Measurements from ENCODE around the gene TINAGL1.

TINAGL1 gene

DNA sequence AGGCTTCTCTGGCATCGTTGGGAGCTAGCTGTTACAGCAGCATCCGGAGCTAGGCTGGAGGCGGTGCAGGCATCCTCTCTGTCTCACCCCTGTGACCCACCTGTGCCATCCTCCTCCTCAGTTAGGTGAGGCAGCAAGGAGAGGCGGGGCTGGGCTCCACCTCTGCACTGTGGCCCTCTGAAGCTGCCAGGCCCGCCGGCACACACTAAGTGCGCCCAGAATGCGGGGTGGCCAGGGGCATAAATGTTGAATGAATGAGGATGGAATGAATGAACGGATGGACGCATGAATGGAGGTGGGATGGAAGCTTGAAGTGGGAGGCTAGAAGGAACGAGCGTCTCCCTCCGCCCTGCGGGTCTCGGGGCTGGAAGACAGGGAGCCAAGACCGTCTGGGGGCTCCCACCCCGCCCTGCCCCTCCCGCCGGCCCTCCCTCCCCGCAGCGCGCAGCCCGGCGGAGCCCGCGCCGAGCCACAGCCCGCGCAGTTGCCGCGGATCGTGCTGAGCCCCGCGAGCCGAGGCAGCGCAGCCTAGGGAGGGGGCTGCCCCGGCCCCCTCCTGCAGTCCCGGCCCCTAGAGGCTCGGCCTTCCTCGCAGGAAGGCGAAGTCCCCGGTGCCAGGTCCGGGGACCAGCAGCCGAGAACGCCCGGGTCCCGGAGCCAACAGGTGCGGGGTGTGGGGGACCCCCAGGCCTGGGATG lies 41.1 kb downstream of the TINAGL1 start, which contains the start of gene HCRTR1:
TSS of gene HCRTR1 (plus strand) at position 472 of the 698 bp plus-strand sequence. CDS start 1,504 bp downstream, outside the sequence.
- no CpG with 5 or more reads among the region's 48 CpGs for WGBS (ENCODE audit: extremely low coverage, insufficient coverage, low lambda C conversion rate)
- DNase-seq, result no peak
- Histone ChIP-seq H2BK15ac (replicated peaks; ENCODE audit: low read depth) (no peak within 1 kb of the TSS), H3K4me3 (ENCODE audit: low read length) (peak within 1 kb of the TSS; percentile 54), H3K4me1 (ENCODE audit: control insufficient read depth, low read depth, low read length) (no peaks in the 10 kb centered on the region), H2BK120ac (ENCODE audit: low read depth, low read length) (no peak within 1 kb of the TSS), H2AK5ac (ENCODE audit: low read length) (no peak within 1 kb of the TSS), H3K4ac (ENCODE audit: low read depth, low read length) (no peak within 1 kb of the TSS), H3K4me2 (ENCODE audit: low read length) (peak within 1 kb of the TSS; percentile 89), H3K36me3 (ENCODE audit: control insufficient read depth, insufficient read depth, low read length) (no peaks in the 10 kb centered on the region), H4K8ac (ENCODE audit: low read depth, low read length) (no peak within 1 kb of the TSS), H3K79me2 (ENCODE audit: control insufficient read depth, insufficient read depth, low read length) (no peaks in the 10 kb centered on the region), H3K27ac (ENCODE audit: low read depth, low read length) (no peak within 1 kb of the TSS), H4K5ac (ENCODE audit: low read length) (no peak within 1 kb of the TSS), H3K27me3 (ENCODE audit: insufficient read depth, low read length, poor library complexity) (peaks cover 5% of the 10 kb centered on the region), H3K18ac (ENCODE audit: low read length) (no peak within 1 kb of the TSS), H3K56ac (ENCODE audit: low read length) (peak within 1 kb of the TSS; percentile 84), H2BK5ac (ENCODE audit: low read length) (no peak within 1 kb of the TSS), H3K9ac (ENCODE audit: low read length) (peak within 1 kb of the TSS; percentile 59), H3K23ac (ENCODE audit: low read length) (peak within 1 kb of the TSS; percentile 51), H3K79me1 (ENCODE audit: low read length) (no peaks in the 10 kb centered on the region)

DNA sequence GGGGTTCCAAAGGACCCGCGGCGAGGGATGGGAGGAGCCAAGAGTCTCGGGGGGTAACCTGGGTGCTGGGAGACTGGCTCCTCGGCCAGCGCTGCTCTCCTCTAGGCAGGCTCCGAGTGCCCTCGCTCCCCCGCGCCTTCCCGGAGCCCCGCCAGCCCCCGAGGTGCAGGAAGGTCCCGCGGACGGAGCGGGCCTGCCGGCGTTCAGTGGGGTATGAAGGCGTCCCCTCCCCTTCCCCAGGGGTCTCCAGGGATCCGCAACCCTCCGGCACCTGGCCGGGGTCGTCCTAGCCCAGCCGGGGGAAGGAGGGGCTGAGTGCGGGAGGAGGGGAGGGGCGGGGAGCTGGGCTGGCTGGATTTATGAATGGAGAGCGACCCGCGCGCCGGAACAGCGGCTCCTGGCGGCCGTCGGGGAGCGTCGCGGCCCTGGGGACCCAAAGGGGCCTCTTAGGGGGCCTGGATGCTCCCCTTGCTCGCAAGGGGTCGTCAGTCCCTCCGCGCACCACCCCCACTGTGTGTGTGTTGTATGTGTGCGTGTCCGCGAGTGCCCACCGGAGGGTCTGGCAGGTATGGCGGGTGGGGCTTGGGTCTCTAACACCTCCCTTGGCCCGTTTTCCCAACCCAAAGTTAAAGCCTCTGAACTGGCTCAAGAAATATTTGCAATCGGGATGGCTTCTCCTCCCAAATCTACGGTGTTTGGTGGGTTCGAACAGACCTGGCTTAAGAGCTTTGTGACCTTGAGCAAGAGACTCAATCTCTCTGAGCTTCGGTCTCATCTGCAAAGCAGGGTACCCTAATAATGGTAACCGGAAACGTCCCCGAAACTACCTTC lies 41.8 kb downstream of the TINAGL1 start:
- no peak overlapping the region for H3K18ac ChIP-seq (ENCODE audit: low read length)
- H2BK5ac ChIP-seq (ENCODE audit: low read length), result no peak overlapping the region
- no peaks in the 10 kb centered on the region for H3K79me2 ChIP-seq (ENCODE audit: control insufficient read depth, insufficient read depth, low read length)
- H3K79me1 ChIP-seq (ENCODE audit: low read length), result no peaks in the 10 kb centered on the region
- peak; percentile 67 for DNase-seq
- peak overlapping the region; percentile 59 for H3K9ac ChIP-seq (ENCODE audit: low read length)
- peaks cover 5% of the 10 kb centered on the region for H3K27me3 ChIP-seq (ENCODE audit: insufficient read depth, low read length, poor library complexity)
- H3K4ac ChIP-seq (ENCODE audit: low read depth, low read length), result no peak overlapping the region
- H3K4me2 ChIP-seq (ENCODE audit: low read length), result peak overlapping the region; percentile 89
- H3K36me3 ChIP-seq (ENCODE audit: control insufficient read depth, insufficient read depth, low read length), result no peaks in the 10 kb centered on the region
- H3K4me1 ChIP-seq (ENCODE audit: control insufficient read depth, low read depth, low read length), result no peaks in the 10 kb centered on the region
- no peak overlapping the region for H2BK15ac ChIP-seq (replicated peaks; ENCODE audit: low read depth)
- no peak overlapping the region for H2BK120ac ChIP-seq (ENCODE audit: low read depth, low read length)
- H4K5ac ChIP-seq (ENCODE audit: low read length), result no peak overlapping the region
- WGBS (ENCODE audit: extremely low coverage, insufficient coverage, low lambda C conversion rate), result no CpG with 5 or more reads among the region's 56 CpGs
- H4K8ac ChIP-seq (ENCODE audit: low read depth, low read length), result no peak overlapping the region
- H2AK5ac ChIP-seq (ENCODE audit: low read length), result no peak overlapping the region
- no peak overlapping the region for H3K23ac ChIP-seq (ENCODE audit: low read length)
- no peak overlapping the region for H3K27ac ChIP-seq (ENCODE audit: low read depth, low read length)
- peak overlapping the region; percentile 54 for H3K4me3 ChIP-seq (ENCODE audit: low read length)
- H3K56ac ChIP-seq (ENCODE audit: low read length), result peak overlapping the region; percentile 84

DNA sequence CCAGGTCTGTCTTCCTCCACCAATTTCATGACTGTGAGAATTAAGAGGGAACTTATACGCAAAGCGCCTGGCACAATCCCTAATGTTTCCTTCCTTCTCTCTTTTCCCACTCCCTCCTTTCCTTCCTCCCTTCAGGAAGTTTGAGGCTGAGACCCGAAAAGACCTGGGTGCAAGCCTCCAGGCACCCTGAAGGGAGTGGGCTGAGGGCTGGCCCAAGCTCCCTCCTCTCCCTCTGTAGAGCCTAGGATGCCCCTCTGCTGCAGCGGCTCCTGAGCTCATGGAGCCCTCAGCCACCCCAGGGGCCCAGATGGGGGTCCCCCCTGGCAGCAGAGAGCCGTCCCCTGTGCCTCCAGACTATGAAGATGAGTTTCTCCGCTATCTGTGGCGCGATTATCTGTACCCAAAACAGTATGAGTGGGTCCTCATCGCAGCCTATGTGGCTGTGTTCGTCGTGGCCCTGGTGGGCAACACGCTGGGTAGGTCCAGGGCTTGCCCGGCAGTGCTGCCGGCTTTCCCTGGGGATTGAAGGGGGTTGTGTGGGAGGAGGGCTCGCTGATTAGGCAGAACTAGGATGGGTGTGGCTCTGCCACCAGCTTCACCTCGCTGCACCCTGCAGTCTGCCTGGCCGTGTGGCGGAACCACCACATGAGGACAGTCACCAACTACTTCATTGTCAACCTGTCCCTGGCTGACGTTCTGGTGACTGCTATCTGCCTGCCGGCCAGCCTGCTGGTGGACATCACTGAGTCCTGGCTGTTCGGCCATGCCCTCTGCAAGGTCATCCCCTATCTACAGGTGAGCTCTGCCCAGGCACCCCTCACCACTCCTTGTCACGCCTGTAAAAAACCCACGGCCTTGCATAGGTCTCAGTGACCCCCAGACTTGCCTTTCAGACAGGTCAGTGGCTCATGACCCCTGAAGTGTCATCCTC lies 42.9 kb downstream of the TINAGL1 start:
- no peak overlapping the region for H3K4ac ChIP-seq (ENCODE audit: low read depth, low read length)
- no peak overlapping the region for H3K4me2 ChIP-seq (ENCODE audit: low read length)
- H3K36me3 ChIP-seq (ENCODE audit: control insufficient read depth, insufficient read depth, low read length), result no peaks in the 10 kb centered on the region
- no peak for DNase-seq
- H3K27ac ChIP-seq (ENCODE audit: low read depth, low read length), result no peak overlapping the region
- no peaks in the 10 kb centered on the region for H3K4me1 ChIP-seq (ENCODE audit: control insufficient read depth, low read depth, low read length)
- H3K4me3 ChIP-seq (ENCODE audit: low read length), result no peak overlapping the region
- no peak overlapping the region for H4K8ac ChIP-seq (ENCODE audit: low read depth, low read length)
- H4K5ac ChIP-seq (ENCODE audit: low read length), result no peak overlapping the region
- H2AK5ac ChIP-seq (ENCODE audit: low read length), result no peak overlapping the region
- no peaks in the 10 kb centered on the region for H3K79me2 ChIP-seq (ENCODE audit: control insufficient read depth, insufficient read depth, low read length)
- no peak overlapping the region for H3K9ac ChIP-seq (ENCODE audit: low read length)
- no peak overlapping the region for H2BK120ac ChIP-seq (ENCODE audit: low read depth, low read length)
- no peak overlapping the region for H3K18ac ChIP-seq (ENCODE audit: low read length)
- H2BK5ac ChIP-seq (ENCODE audit: low read length), result no peak overlapping the region
- H3K27me3 ChIP-seq (ENCODE audit: insufficient read depth, low read length, poor library complexity), result peaks cover 5% of the 10 kb centered on the region
- no peaks in the 10 kb centered on the region for H3K79me1 ChIP-seq (ENCODE audit: low read length)
- H3K56ac ChIP-seq (ENCODE audit: low read length), result no peak overlapping the region
- no CpG with 5 or more reads among the region's 23 CpGs for WGBS (ENCODE audit: extremely low coverage, insufficient coverage, low lambda C conversion rate)
- H3K23ac ChIP-seq (ENCODE audit: low read length), result no peak overlapping the region
- H2BK15ac ChIP-seq (replicated peaks; ENCODE audit: low read depth), result no peak overlapping the region

DNA sequence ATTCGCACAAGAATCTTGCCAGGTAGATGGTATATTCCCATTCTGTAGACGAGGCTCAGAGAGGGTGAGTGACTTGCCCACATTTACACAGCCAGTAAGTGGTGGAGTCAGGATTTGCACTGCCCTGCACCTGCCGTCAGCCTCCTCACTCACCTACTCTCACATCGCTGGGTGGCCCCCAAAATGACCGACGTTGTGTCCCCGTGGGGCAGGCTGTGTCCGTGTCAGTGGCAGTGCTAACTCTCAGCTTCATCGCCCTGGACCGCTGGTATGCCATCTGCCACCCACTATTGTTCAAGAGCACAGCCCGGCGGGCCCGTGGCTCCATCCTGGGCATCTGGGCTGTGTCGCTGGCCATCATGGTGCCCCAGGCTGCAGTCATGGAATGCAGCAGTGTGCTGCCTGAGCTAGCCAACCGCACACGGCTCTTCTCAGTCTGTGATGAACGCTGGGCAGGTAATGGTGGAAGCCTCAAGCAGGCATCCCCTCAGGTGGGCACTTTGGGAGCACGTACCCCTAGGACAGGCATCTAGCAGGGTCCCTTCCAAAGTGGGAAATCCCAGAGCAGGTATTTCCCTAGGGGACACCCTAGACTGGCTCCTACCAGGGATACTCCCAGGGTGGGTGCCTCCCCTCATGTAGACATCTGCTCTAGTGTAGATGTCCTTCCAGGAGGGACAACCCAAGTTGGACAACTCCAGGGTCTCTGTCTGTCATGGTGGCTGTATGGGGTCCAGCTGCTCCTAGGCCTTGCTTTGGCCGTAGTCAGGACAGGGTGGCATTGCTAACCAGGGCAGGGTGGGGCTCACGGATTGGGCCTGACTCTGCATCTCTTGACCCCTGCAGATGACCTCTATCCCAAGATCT lies 44.5 kb downstream of the TINAGL1 start:
- Histone ChIP-seq H2AK5ac (ENCODE audit: low read length) (no peak overlapping the region), H3K18ac (ENCODE audit: low read length) (no peak overlapping the region), H4K5ac (ENCODE audit: low read length) (no peak overlapping the region), H3K27me3 (ENCODE audit: insufficient read depth, low read length, poor library complexity) (peaks cover 5% of the 10 kb centered on the region), H3K27ac (ENCODE audit: low read depth, low read length) (no peak overlapping the region), H2BK5ac (ENCODE audit: low read length) (no peak overlapping the region), H2BK15ac (replicated peaks; ENCODE audit: low read depth) (no peak overlapping the region), H3K79me2 (ENCODE audit: control insufficient read depth, insufficient read depth, low read length) (no peaks in the 10 kb centered on the region), H4K8ac (ENCODE audit: low read depth, low read length) (no peak overlapping the region), H3K23ac (ENCODE audit: low read length) (no peak overlapping the region), H3K4me1 (ENCODE audit: control insufficient read depth, low read depth, low read length) (no peaks in the 10 kb centered on the region), H3K4me3 (ENCODE audit: low read length) (no peak overlapping the region), H3K9ac (ENCODE audit: low read length) (no peak overlapping the region), H3K4me2 (ENCODE audit: low read length) (no peak overlapping the region), H3K36me3 (ENCODE audit: control insufficient read depth, insufficient read depth, low read length) (no peaks in the 10 kb centered on the region), H3K4ac (ENCODE audit: low read depth, low read length) (no peak overlapping the region), H3K56ac (ENCODE audit: low read length) (peak overlapping the region; percentile 15), H3K79me1 (ENCODE audit: low read length) (no peaks in the 10 kb centered on the region), H2BK120ac (ENCODE audit: low read depth, low read length) (no peak overlapping the region)
- WGBS (ENCODE audit: extremely low coverage, insufficient coverage, low lambda C conversion rate), result no CpG with 5 or more reads among the region's 20 CpGs
- DNase-seq, result no peak

DNA sequence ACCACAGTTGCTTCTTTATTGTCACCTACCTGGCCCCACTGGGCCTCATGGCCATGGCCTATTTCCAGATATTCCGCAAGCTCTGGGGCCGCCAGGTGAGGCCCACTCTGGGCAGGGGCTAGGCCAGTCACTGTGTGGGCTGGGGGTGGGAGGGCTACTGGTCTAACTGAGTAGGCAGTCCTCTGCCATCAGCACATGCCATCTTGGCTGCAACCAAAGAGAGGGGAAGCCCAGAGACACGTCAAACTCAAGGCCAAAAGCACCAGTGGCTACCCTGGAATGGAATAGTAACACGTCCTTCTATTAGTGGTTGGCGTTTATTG lies 45.1 kb downstream of the TINAGL1 start:
- H3K4me3 ChIP-seq (ENCODE audit: low read length), result no peak overlapping the region
- H3K79me1 ChIP-seq (ENCODE audit: low read length), result no peaks in the 10 kb centered on the region
- no peaks in the 10 kb centered on the region for H3K79me2 ChIP-seq (ENCODE audit: control insufficient read depth, insufficient read depth, low read length)
- peaks cover 5% of the 10 kb centered on the region for H3K27me3 ChIP-seq (ENCODE audit: insufficient read depth, low read length, poor library complexity)
- no peak overlapping the region for H2AK5ac ChIP-seq (ENCODE audit: low read length)
- no peak overlapping the region for H4K5ac ChIP-seq (ENCODE audit: low read length)
- H3K27ac ChIP-seq (ENCODE audit: low read depth, low read length), result no peak overlapping the region
- H3K4me2 ChIP-seq (ENCODE audit: low read length), result no peak overlapping the region
- H3K36me3 ChIP-seq (ENCODE audit: control insufficient read depth, insufficient read depth, low read length), result no peaks in the 10 kb centered on the region
- H2BK5ac ChIP-seq (ENCODE audit: low read length), result no peak overlapping the region
- no peaks in the 10 kb centered on the region for H3K4me1 ChIP-seq (ENCODE audit: control insufficient read depth, low read depth, low read length)
- no peak overlapping the region for H2BK15ac ChIP-seq (replicated peaks; ENCODE audit: low read depth)
- no peak overlapping the region for H4K8ac ChIP-seq (ENCODE audit: low read depth, low read length)
- DNase-seq, result no peak
- H3K4ac ChIP-seq (ENCODE audit: low read depth, low read length), result no peak overlapping the region
- H3K23ac ChIP-seq (ENCODE audit: low read length), result no peak overlapping the region
- H3K9ac ChIP-seq (ENCODE audit: low read length), result no peak overlapping the region
- no CpG with 5 or more reads among the region's 5 CpGs for WGBS (ENCODE audit: extremely low coverage, insufficient coverage, low lambda C conversion rate)
- H2BK120ac ChIP-seq (ENCODE audit: low read depth, low read length), result no peak overlapping the region
- no peak overlapping the region for H3K18ac ChIP-seq (ENCODE audit: low read length)
- no peak overlapping the region for H3K56ac ChIP-seq (ENCODE audit: low read length)
